GM19239 (cell line): ENCODE results near the gene MTA1.

Experiments
- DNase-seq: peaks from one replicate; pipeline ENCODE4 v3.0.0; 2011; ENCODE audit warnings: low spot score; ENCODE audit not compliant: insufficient read length
- FAIRE-seq: peaks from 2 replicates; lab custom pipeline; 2011; peaks lifted over from hg19 to GRCh38; lab: Jason Lieb, UNC

Gene MTA1

GRCh38 chr14:105481886-105482457, 62.3 kb downstream of the MTA1 start:
- peak; percentile 93 for FAIRE-seq

DNA sequence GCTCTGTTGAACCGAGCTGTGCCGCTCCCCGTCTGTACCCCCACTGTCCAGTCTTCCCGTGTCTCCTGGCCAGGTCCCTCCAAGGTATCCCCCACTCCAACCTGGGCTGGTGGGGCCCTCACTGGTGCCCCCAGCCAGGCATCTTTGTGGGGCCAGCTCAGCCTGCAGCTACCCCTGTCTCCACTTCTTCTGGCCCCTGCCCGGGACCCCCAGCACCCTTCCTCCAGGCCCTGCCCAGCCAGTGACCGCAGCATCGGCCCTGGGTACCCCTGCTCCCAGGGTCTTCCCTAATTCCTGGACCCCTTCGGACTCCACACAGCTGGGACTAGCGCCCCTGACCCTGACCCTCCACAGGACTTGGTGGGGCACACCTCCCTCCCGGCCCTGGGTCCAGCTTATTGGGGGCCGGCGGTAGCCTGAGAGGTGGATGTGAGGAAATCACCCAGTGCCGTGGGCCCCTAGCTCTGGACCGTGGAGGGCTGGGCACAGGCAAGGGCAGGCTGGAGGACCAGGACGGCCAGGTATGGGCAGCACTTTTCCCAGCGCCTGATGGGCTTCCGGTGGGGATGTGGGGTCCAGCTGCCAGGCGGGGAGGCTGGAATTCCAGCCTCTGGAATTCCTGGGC, 63.0 kb downstream of the MTA1 start:
- FAIRE-seq, result no peak
- no peak for DNase-seq

More at GRCh38 chr14:105481886-105482457, 62.3 kb downstream of the MTA1 start:
- peak; percentile 98 for DNase-seq

DNA sequence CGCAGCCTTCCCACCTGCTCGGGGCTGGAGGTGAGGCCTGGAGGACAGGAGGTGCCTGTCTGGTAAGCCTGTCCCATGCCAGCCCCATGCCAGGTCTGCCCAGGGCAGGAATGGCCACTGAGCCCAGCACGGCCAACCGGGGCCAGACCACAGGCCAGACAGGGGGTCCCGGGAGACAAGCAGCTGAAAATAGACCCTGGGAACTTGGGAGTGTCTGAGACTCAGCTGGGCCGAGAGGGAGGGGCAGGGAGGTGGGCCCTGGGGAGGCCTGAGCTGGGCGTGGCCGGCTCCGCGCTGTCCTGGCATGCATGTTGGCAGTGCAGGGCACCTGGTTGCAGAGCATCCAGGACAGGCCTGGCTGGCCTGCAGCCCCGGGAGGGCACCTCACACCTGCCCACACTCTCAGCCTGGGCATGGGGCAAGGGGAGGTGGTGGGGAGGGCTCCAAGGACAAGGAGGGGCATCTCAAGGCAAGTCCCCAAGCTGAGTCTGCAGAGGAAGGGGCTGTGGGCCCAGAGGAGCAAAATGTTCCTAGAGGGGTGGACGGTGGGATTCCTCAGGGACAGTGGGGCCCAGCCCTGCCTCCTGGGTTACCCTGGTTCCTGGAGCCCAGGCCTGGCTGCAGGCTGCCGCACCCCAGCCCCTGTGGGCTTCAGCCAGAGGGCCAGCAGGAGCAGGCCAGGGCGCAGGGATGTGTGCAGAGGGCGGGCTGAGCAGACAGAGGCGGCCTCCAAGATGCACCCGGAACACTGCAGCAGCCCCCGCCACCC, 63.9 kb downstream of the MTA1 start:
- FAIRE-seq, result no peak
- DNase-seq, result no peak

GRCh38 chr14:105484069-105484996, 64.7 kb downstream of the MTA1 start:
- no peak for FAIRE-seq
- DNase-seq, result no peak

DNA sequence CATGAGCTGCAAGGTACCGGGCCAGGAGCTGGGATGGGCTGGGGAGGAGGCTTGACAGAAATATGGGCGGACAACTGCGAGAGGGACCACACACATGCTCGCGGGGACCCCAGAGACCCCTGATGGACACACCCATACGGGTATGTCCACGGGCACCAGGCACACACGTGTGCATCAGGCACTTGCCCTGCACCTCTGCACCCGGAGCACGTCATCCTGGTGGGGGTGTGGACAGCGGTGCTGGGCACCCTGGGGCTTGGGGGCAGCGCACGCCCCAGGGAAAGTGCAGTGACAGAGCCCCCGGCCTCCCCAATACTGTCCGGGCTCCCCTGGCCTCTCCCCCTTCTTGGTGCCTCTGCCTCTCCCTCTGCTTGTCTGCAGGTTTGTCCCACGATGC, 65.4 kb downstream of the MTA1 start:
- no peak for FAIRE-seq
- no peak for DNase-seq

GRCh38 chr14:105485739-105486162, 66.1 kb downstream of the MTA1 start:
- no peak for DNase-seq
- peak; percentile 18 for FAIRE-seq

- FAIRE-seq, result no peak
- DNase-seq, result no peak
These were observed 66.7 kb downstream of the MTA1 start, which contains the start of gene CRIP1 for GRCh38 chr14:105486163-105486973. CRIP1 (plus strand) TSS chr14:105486886; CDS start chr14:105487260, 374 bp downstream.

DNA sequence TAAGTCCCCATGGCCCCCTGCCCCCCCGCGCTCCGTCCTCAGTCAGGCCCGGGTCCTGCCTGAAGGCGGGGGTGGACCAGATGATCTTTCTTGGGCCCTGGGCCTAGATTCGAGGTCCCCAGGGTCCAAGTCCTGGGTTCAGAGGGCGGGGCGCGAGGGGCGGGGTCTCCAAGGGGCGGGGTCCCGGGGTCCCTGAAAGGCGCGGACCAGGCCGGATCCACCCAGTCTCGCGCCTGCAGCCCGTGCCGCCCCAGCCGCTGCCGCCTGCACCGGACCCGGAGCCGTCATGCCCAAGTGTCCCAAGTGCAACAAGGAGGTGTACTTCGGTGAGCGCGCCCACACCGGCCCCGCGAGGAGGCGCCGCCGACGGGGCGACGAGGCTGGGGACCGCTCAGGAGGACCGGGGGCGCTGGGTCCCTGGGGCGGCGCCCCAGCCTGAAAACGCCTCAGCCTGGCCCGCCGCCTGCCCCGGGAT, 67.4 kb downstream of the MTA1 start:
- FAIRE-seq (peak; percentile 76), DNase-seq (no peak)

DNA sequence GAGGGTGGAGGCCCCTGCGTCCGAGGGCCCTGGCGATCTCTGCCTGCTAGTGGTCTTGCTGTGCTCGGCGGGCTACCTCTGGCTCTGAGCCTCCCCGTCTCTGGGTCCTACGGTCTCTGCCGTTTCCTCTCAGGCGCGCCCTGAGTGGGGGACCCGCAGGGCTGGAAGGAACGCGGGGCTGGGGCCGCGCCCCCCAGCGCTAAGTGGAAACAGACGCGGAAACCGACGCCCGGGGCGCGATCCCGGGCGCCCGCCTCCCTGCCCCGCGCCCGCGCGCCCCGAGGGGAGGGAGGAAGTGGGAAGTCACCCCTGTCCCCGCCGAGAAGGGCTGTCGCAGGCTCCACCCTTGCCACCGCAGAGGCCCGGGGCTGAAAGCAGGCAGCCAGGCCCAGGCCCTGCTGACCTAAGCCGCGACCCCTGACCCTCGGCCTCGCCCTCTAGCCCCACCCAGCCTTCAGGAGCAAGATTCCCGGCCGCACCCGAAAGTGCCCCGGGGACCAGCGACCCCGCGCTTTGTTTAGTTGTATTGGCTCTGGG, 67.9 kb downstream of the MTA1 start:
- peak; percentile 61 for FAIRE-seq
- no peak for DNase-seq

DNA sequence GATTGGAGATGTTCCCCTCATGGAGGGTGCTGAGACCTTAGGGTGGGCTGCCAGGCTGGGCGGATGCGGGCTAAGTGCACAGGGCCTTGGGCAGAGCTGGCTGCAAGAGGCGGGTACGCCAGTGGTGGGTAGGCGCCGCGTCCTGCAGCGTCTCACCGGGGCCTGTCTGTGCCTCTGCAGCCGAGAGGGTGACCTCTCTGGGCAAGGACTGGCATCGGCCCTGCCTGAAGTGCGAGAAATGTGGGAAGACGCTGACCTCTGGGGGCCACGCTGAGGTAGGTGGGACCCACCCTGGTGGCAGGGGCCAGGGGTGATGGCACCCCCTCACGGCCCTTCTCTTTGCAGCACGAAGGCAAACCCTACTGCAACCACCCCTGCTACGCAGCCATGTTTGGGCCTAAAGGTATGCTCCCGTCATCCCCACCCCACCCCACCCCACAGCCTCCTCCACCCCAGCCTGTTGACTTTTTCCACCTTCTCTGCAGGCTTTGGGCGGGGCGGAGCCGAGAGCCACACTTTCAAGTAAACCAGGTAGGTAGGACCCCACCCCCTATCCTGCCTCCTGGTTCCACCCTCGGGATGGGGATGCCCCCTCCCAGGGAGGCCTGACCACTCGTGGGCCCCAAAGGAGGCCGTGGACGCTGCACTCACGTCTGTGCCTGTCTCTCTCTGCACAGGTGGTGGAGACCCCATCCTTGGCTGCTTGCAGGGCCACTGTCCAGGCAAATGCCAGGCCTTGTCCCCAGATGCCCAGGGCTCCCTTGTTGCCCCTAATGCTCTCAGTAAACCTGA, 68.6 kb downstream of the MTA1 start:
- FAIRE-seq, result no peak

DNA sequence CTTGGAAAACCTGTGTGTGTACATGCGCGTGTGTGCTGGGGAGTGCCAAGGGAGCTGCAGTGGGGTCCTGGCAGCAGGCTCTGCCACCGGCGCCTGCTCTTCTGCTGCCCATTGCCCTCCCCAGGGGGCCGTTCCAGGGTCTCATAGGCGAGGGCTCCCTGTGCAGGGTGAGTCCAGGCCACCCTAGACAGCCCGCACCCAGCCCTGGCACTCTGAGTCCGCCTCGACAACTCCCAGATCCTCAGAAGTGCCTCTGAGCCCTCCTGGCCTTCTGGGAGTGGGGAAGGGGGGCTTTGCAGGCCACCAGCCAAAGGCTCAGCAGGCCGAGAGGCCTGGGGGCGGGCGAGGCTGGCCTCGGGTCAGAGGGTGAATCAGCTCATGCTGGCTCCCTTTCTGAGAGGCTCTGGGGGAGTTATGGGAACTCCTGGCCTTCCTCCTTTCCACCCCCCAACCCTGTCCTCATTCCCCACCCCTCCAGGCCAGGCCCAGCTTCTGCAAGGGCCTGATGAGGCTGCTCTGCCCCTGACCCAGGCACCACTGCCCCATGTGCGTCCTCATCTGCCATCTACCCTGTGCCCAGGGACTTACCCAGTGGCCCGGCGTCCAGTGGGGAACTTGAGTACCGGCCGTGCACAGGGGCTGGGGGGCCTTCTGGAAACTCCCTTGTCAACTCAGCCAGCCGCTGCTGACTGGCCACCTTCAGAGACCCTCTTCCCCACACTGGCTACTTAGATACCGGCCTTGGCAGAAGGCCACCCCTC, 69.3 kb downstream of the MTA1 start:
- FAIRE-seq (no peak), DNase-seq (no peak)

More for the DNA sequence above, 68.6 kb downstream of the MTA1 start:
- no peak for DNase-seq

DNA sequence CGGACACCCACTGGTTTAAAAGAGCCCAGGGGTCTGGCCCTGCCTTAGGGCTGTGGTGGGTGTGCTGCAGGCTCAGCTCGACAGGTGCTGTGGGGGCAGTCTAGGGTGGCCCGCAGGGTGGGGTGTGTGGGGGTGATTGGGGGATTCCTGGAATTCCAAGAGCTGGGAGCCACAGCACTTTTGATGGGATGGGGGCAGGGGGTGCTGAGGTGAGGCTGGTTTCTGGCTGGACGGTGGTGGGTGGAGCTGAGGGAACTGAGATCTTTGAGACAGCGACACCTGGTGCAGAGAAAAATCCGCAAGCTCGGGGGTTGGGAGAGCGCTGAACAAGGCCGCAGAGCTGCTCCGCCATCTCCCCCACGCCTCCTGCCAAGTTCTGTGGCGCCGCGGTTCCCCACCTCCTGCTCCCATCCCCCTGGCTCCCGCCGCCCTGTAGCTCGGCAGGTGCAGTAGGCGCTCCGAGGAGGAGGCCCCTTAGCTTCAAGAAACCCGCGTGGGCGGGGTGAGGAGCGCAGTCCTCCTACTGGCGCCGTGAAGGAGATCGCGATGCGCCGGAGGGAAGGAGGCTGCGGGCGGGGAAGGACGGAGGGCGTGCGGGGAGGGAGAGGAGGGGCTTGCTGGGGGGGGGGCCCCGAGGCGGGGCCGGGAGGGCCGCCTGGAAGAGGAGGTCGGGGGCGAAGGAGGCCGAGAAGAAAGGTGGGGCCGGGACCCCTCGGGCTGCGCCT, 70.1 kb downstream of the MTA1 start:
- DNase-seq (peak; percentile 85), FAIRE-seq (peak; percentile 91)

GRCh38 chr14:105490267-105490571, 70.6 kb downstream of the MTA1 start:
- FAIRE-seq, result no peak
- DNase-seq, result no peak

DNA sequence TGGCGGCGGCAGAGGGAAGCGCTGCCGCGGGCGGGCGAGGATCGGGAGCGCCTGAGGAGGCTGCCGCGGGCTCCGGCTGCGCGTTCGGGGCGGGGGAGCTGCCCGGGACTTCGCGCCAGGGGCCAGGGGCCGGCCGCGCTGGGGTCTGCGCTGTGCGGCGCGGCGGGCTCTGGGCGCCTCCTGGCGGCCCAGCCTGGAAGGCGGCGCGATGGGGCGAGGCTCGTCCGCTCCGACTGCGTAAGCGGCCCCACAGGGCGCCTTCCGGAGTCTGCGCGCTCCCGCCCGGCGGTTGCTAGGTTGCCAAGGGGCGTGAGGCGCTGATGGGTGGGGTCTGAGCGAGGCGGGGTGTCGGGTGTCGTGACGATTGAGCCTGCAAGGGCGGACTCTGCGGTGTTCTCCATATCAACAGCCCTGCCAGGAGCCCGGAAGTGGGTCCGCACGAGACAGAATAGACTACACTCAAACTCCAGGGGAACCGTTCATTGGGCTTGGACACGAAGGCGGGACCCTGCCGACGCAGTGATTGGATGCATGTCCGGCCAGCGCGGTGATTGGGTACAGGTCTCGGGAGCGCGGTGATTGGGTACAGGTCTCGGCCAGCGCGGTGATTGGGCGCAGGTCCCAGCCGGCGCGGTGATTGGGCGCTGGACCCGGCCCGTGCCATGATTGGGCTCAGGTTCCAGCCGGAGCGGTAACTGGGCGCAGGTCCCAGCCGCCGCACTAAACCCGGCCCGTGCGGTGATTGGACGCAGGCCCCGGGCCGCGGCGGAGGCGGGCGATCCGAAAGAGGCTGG, 71.1 kb downstream of the MTA1 start, which contains the start of gene TEDC1:
Gene TEDC1, plus strand, starts transcription at position 675 of the 794 bp plus-strand sequence. CDS start 130 bp downstream, outside the sequence.
- peak; percentile 100 for FAIRE-seq
- peak; percentile 96 for DNase-seq

- DNase-seq (peak; percentile 95), FAIRE-seq (peak; percentile 94)
These were observed 71.8 kb downstream of the MTA1 start for GRCh38 chr14:105491366-105491973.
